ENCODE data around the gene NOTCH3.

Gene NOTCH3

GRCh38 chr19:15113245-15114152, 87.3 kb downstream of the NOTCH3 start:
- H3K36me3 ChIP-seq (ENCODE audit: control insufficient read depth, insufficient read depth, low read length): peaks cover 56% of the 10 kb centered on the region
- no peaks in the 10 kb centered on the region for H3K4me1 ChIP-seq (ENCODE audit: control insufficient read depth, insufficient read depth, low read length)
- H3K9me3 ChIP-seq (ENCODE audit: control insufficient read depth, insufficient read depth, low read length): no peaks in the 10 kb centered on the region
- H3K4me3 ChIP-seq (ENCODE audit: low read depth, low read length): peak overlapping the region; percentile 22
- H3K9ac ChIP-seq (ENCODE audit: low read depth, low read length): no peak overlapping the region
- no peaks in the 10 kb centered on the region for H3K27me3 ChIP-seq (ENCODE audit: control insufficient read depth, insufficient read depth, low read length)

DNA sequence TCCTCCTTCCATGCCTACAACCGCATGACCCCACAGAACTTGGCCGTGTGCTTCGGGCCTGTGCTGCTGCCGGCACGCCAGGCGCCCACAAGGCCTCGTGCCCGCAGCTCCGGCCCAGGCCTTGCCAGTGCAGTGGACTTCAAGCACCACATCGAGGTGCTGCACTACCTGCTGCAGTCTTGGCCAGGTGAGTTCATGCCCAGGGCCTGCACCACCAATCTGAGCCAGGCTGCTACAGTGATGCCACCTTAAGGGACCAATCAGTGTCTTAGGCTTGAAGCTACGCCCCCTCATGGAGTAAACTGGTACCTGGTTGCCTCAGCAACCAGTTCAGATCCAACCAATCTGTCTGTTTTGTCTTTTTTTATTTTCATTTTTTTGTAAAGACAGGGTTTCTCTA, 88.4 kb downstream of the NOTCH3 start:
- H3K27me3 ChIP-seq (ENCODE audit: control insufficient read depth, insufficient read depth, low read length): no peaks in the 10 kb centered on the region
- H3K36me3 ChIP-seq (ENCODE audit: control insufficient read depth, insufficient read depth, low read length): peaks cover 47% of the 10 kb centered on the region
- H3K4me3 ChIP-seq (ENCODE audit: low read depth, low read length): no peak overlapping the region
- H3K9me3 ChIP-seq (ENCODE audit: control insufficient read depth, insufficient read depth, low read length): no peaks in the 10 kb centered on the region
- H3K9ac ChIP-seq (ENCODE audit: low read depth, low read length): no peak overlapping the region
- peaks cover 6% of the 10 kb centered on the region for H3K4me1 ChIP-seq (ENCODE audit: control insufficient read depth, insufficient read depth, low read length)

DNA sequence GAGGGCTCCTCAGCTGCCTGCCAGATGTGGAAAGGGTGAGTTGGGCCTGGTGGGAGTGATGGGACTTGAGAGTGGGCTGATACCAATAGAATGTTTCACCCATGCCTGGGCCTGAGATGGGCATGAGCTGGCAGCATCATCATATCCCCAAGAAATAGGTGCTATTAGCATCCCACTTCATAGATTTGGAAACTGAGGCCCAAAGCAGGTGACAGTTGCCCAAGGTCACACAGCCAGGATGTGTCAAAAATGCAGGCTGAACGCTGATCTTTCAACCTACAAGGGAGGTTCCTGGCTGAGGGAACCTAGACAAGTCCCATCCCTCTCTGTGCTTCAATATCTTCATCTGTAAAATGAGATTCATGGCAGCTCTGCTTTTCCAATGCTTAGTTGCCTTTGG, 89.0 kb downstream of the NOTCH3 start:
- Histone ChIP-seq H3K27me3 (ENCODE audit: control insufficient read depth, insufficient read depth, low read length) (no peaks in the 10 kb centered on the region), H3K36me3 (ENCODE audit: control insufficient read depth, insufficient read depth, low read length) (peaks cover 40% of the 10 kb centered on the region)

GRCh38 chr19:15110418-15110815, 90.4 kb downstream of the NOTCH3 start:
- peaks cover 6% of the 10 kb centered on the region for H3K4me1 ChIP-seq (ENCODE audit: control insufficient read depth, insufficient read depth, low read length)
- H3K4me3 ChIP-seq (ENCODE audit: low read depth, low read length): no peak overlapping the region
- H3K9me3 ChIP-seq (ENCODE audit: control insufficient read depth, insufficient read depth, low read length): no peaks in the 10 kb centered on the region
- peaks cover 28% of the 10 kb centered on the region for H3K36me3 ChIP-seq (ENCODE audit: control insufficient read depth, insufficient read depth, low read length)
- no peaks in the 10 kb centered on the region for H3K27me3 ChIP-seq (ENCODE audit: control insufficient read depth, insufficient read depth, low read length)
- no peak overlapping the region for H3K9ac ChIP-seq (ENCODE audit: low read depth, low read length)

More for the DNA sequence above, 89.0 kb downstream of the NOTCH3 start:
- Histone ChIP-seq H3K9me3 (ENCODE audit: control insufficient read depth, insufficient read depth, low read length) (no peaks in the 10 kb centered on the region), H3K9ac (ENCODE audit: low read depth, low read length) (no peak overlapping the region), H3K4me3 (ENCODE audit: low read depth, low read length) (no peak overlapping the region), H3K4me1 (ENCODE audit: control insufficient read depth, insufficient read depth, low read length) (peaks cover 6% of the 10 kb centered on the region)

DNA sequence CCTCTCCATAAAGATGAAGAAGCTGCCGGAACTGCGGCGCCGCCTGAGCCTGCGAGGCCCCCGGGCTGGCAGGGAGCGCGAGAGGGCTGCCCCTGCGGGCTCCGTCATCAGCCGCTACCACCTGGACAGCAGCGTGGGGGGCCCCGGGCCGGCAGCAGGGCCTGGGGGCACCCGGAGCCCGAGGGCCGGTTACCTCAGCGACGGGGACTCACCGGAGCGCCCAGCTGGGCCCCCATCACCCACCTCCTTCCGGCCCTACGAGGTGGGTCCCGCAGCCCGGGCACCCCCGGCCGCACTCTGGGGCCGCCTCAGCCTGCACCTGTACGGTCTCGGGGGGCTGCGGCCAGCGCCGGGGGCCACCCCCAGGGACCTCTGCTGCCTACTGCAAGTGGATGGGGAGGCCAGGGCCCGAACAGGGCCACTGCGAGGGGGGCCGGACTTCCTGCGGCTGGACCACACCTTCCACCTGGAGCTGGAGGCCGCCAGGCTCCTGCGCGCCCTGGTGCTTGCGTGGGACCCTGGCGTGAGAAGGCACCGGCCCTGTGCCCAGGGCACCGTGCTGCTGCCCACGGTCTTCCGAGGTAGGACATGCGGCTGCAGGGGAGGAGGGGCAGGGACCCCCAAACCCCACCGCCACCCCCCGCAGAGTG, 90.9 kb downstream of the NOTCH3 start:
- Histone ChIP-seq H3K4me1 (ENCODE audit: control insufficient read depth, insufficient read depth, low read length) (peaks cover 6% of the 10 kb centered on the region), H3K9me3 (ENCODE audit: control insufficient read depth, insufficient read depth, low read length) (no peaks in the 10 kb centered on the region), H3K4me3 (ENCODE audit: low read depth, low read length) (no peak overlapping the region), H3K27me3 (ENCODE audit: control insufficient read depth, insufficient read depth, low read length) (no peaks in the 10 kb centered on the region), H3K9ac (ENCODE audit: low read depth, low read length) (no peak overlapping the region), H3K36me3 (ENCODE audit: control insufficient read depth, insufficient read depth, low read length) (peaks cover 24% of the 10 kb centered on the region)

All from iPS-15b (cell line).